DOHH2 (cell line): ENCODE measurements around the gene UFD1.

Experiments used
- H3F3A ChIP-seq: fragments of 200-600 bp; sonication (generic), shearing (Covaris generic); 2 replicates; pipeline ENCODE4 v1.6.0; 2016; ENCODE audit warnings: antibody characterized with exemption, mild to moderate bottlenecking; ENCODE audit not compliant: control insufficient read depth, insufficient read depth
- H3K27ac ChIP-seq: fragments of 200-600 bp; sonication (generic); 2 replicates; pipeline ENCODE4 v1.5.1; 2014; ENCODE audit warnings: low read depth, mild to moderate bottlenecking, low read length, moderate library complexity
- H3K27me3 ChIP-seq: fragments of 200-600 bp; sonication (generic); 2 replicates; pipeline ENCODE4 v1.6.1; 2014; ENCODE audit warnings: mild to moderate bottlenecking, low read length, mixed read lengths; ENCODE audit not compliant: control insufficient read depth
- H3K36me3 ChIP-seq: fragments of 200-600 bp; sonication (generic); 2 replicates; pipeline ENCODE4 v1.6.1; 2014; ENCODE audit warnings: mild to moderate bottlenecking, low read length, moderate library complexity, mixed read lengths; ENCODE audit not compliant: control insufficient read depth
- H3K4me1 ChIP-seq: fragments of 200-600 bp; sonication (generic); 2 replicates; pipeline ENCODE4 v1.6.1; 2014; ENCODE audit warnings: mild to moderate bottlenecking, low read length, mixed read lengths; ENCODE audit not compliant: control insufficient read depth
- H3K4me2 ChIP-seq: fragments of 200-600 bp; sonication (generic); 2 replicates; pipeline ENCODE4 v1.6.0; 2014; ENCODE audit warnings: mild to moderate bottlenecking, low read length, moderate library complexity
- H3K4me3 ChIP-seq: fragments of 200-600 bp; sonication (generic); 2 replicates; pipeline ENCODE4 v1.5.1; 2014; ENCODE audit warnings: mild to moderate bottlenecking, low read length, mixed read lengths
- H3K79me2 ChIP-seq: fragments of 200-600 bp; sonication (generic); 2 replicates; pipeline ENCODE4 v1.6.1; 2014; ENCODE audit warnings: mild to moderate bottlenecking, low read length, mixed read lengths; ENCODE audit not compliant: control insufficient read depth
- H3K9me2 ChIP-seq: fragments of 200-600 bp; sonication (generic); replicated peaks from 2 replicates; pipeline ENCODE4 v1.6.1; 2014; ENCODE audit warnings: mild to moderate bottlenecking, low read length, mixed read lengths; ENCODE audit not compliant: control insufficient read depth
- H3K9me3 ChIP-seq: fragments of 200-600 bp; sonication (generic); 2 replicates; pipeline ENCODE4 v1.6.1; 2014; ENCODE audit warnings: antibody characterized with exemption, low read length, mixed read lengths; ENCODE audit not compliant: control insufficient read depth, insufficient read depth
- H4K20me1 ChIP-seq: fragments of 200-600 bp; sonication (generic); 2 replicates; pipeline ENCODE4 v1.6.0; 2014; ENCODE audit warnings: low read depth, mild to moderate bottlenecking, antibody characterized with exemption, low read length, moderate library complexity; ENCODE audit not compliant: control insufficient read depth, insufficient read depth
- CTCF ChIP-seq: fragments of 200-600 bp; sonication (generic); IDR thresholded peaks from one replicate; pipeline ENCODE4 v1.5.1; 2014; ENCODE audit warnings: antibody characterized with exemption, mild to moderate bottlenecking, low read depth, low read length; ENCODE audit not compliant: poor library complexity, severe bottlenecking
- EZH2phosphoT487 ChIP-seq: fragments of 200-600 bp; sonication (generic); IDR thresholded peaks from 2 replicates; pipeline ENCODE4 v1.6.1; 2017; ENCODE audit warnings: borderline replicate concordance, mild to moderate bottlenecking, antibody characterized with exemption, low read length, moderate library complexity, mixed read lengths

The UFD1 gene

GRCh38 chr22:19432133-19432851 lies 46.7 kb downstream of the UFD1 start, which contains the start of gene MRPL40:
MRPL40 (plus strand) TSS chr22:19432545; CDS start chr22:19432555, 10 bp downstream.
- Histone ChIP-seq H3K4me1 (peaks cover 34% of the 10 kb centered on the region), H3K4me3 (peak within 1 kb of the TSS; percentile 100), H3K36me3 (peaks cover 58% of the 10 kb centered on the region), H3K9me3 (no peaks in the 10 kb centered on the region), H4K20me1 (peaks cover 19% of the 10 kb centered on the region), H3K27me3 (no peaks in the 10 kb centered on the region), H3K9me2 (no peaks in the 10 kb centered on the region), H3K27ac (peak within 1 kb of the TSS; percentile 90), H3K4me2 (peak within 1 kb of the TSS; percentile 89), H3F3A (peaks cover 14% of the 10 kb centered on the region), H3K79me2 (peaks cover 70% of the 10 kb centered on the region)
- no peak for TF ChIP-seq EZH2phosphoT487
- TF ChIP-seq CTCF, result no peak

GRCh38 chr22:19431649-19432132 lies 47.3 kb downstream of the UFD1 start, which contains the start of gene HIRA:
HIRA (minus strand) TSS chr22:19431733; CDS start chr22:19431476, 257 bp downstream.
- TF ChIP-seq CTCF (no peak), EZH2phosphoT487 (no peak)
- Histone ChIP-seq H3K36me3 (peaks cover 59% of the 10 kb centered on the region), H3K9me2 (no peaks in the 10 kb centered on the region), H3F3A (peaks cover 14% of the 10 kb centered on the region), H3K4me2 (peak within 1 kb of the TSS; percentile 92), H3K79me2 (peaks cover 72% of the 10 kb centered on the region), H3K27ac (peak within 1 kb of the TSS; percentile 90), H3K9me3 (no peaks in the 10 kb centered on the region), H3K4me3 (peak within 1 kb of the TSS; percentile 100), H3K27me3 (no peaks in the 10 kb centered on the region), H4K20me1 (peaks cover 25% of the 10 kb centered on the region), H3K4me1 (peaks cover 36% of the 10 kb centered on the region)

- no peaks in the 10 kb centered on the region for H3K9me2 ChIP-seq
- H3K4me2 ChIP-seq, result peak overlapping the region; percentile 92
- no peaks in the 10 kb centered on the region for H3K9me3 ChIP-seq
- peaks cover 79% of the 10 kb centered on the region for H3K79me2 ChIP-seq
- H3K27me3 ChIP-seq, result no peaks in the 10 kb centered on the region
- TF ChIP-seq EZH2phosphoT487, result no peak
- peak; percentile 37 for TF ChIP-seq CTCF
- peaks cover 37% of the 10 kb centered on the region for H3K4me1 ChIP-seq
- H3K36me3 ChIP-seq, result peaks cover 64% of the 10 kb centered on the region
- H3K4me3 ChIP-seq, result peak overlapping the region; percentile 96
- H3K27ac ChIP-seq, result peak overlapping the region; percentile 36
- H3F3A ChIP-seq, result peaks cover 14% of the 10 kb centered on the region
- H4K20me1 ChIP-seq, result peaks cover 25% of the 10 kb centered on the region
Measured at GRCh38 chr22:19430890-19431541, 48.0 kb downstream of the UFD1 start.
